HepG2 (cell line): ENCODE data around the gene MAGEA9B. TPM values are rescaled to one million over a fixed set of nuclear protein-coding genes. Genes with fewer than 3 reads are reported as not detected.

Experiments
- GATAD2A ChIP-seq: IDR thresholded peaks from 2 replicates; pipeline ENCODE4 v1.6.1; 2016
- HIC2 ChIP-seq: sonication (generic); formaldehyde crosslinking; IDR thresholded peaks from 2 replicates; pipeline ENCODE4 v1.9.0; 2022; ENCODE audit warnings: low read depth, missing genetic modification reagents
- HOMEZ ChIP-seq: IDR thresholded peaks from 2 replicates; pipeline ENCODE4 v1.6.1; 2016; ENCODE audit warnings: low read depth
- HOXA3 ChIP-seq: sonication (generic); formaldehyde crosslinking; IDR thresholded peaks from 2 replicates; pipeline ENCODE4 v1.5.0; 2020; ENCODE audit warnings: missing genetic modification reagents
- MIER3 ChIP-seq: IDR thresholded peaks from 2 replicates; pipeline ENCODE4 v1.6.1; 2016; ENCODE audit warnings: missing compliant biosample characterization, borderline replicate concordance
- MXI1 ChIP-seq: IDR thresholded peaks from 3 replicates; pipeline ENCODE4 v1.6.1; 2012; ENCODE audit warnings: low read depth, low read length, inconsistent platforms, borderline replicate concordance
- NFIB ChIP-seq: sonication (generic); formaldehyde crosslinking; IDR thresholded peaks from 2 replicates; pipeline ENCODE4 v1.9.0; 2021; ENCODE audit warnings: missing genetic modification reagents, mild to moderate bottlenecking, borderline replicate concordance
- POLR2G ChIP-seq: fragments of 200-400 bp; formaldehyde crosslinking; IDR thresholded peaks from 2 replicates; pipeline ENCODE4 v1.6.1; 2018; ENCODE audit warnings: mild to moderate bottlenecking, low read depth, low read length, moderate library complexity
- ZBTB40 ChIP-seq, 2 experiments: fragments of 450-650 bp in 1 of 2; sonication (generic) in 1 of 2; formaldehyde crosslinking in 1 of 2; IDR thresholded peaks; 2 replicates each; pipeline versions ENCODE4 v1.6.1 to v1.8.0; 2016 to 2022; ENCODE audit warnings: antibody characterized with exemption in 1 of 2, mild to moderate bottlenecking in 1 of 2, missing genetic modification reagents in 1 of 2
- ZC3H13 ChIP-seq: sonication (generic); formaldehyde crosslinking; IDR thresholded peaks from 2 replicates; pipeline ENCODE4 v1.8.1; 2023; ENCODE audit warnings: mild to moderate bottlenecking, missing genetic modification reagents, moderate library complexity
- ZSCAN5A ChIP-seq: sonication (generic); formaldehyde crosslinking; IDR thresholded peaks from 2 replicates; pipeline ENCODE4 v1.8.0; 2022; ENCODE audit warnings: mild to moderate bottlenecking, missing genetic modification reagents, borderline replicate concordance
- polyA plus RNA-seq, 8 experiments: library from polyadenylated mRNA; depleted of rRNA in 3 of 8; stranded (reverse) in 7 of 8; unstranded in 1 of 8; fragments of >200 nt; fragmentation: Illumina TruSeq in 4 of 8; extraction: Trizol in 4 of 8; gene quantifications; 2 replicates each; pipeline versions ENCODE4 v1.2.1 to v1.2.3, GENCODE V29; 2011 to 2016; ENCODE audit warnings: low read depth in 4 of 8, missing spikeins in 1 of 8, mixed read lengths in 1 of 8; ENCODE audit not compliant: insufficient read depth in 1 of 8
- total RNA-seq, 5 experiments: library from RNA; depleted of rRNA; stranded (reverse); fragments of >200 nt; fragmentation: Illumina TruSeq; extraction: Trizol; gene quantifications; 2 replicates each; pipeline ENCODE4 v1.2.3, GENCODE V29; 2016; ENCODE audit warnings: low read depth in 1 of 5

MAGEA9B gene
- total and polyA plus RNA-seq, 2 of the 13 experiments (the other 11 are each of a cell fraction or from before 2014, with no cell fraction given) = 0.07 to 0.11 TPM

- TF ChIP-seq HOMEZ (CRISPR knock-in tag) (no peak), NFIB (CRISPR knock-in tag) (no peak), MIER3 (CRISPR knock-in tag) (0 out of 2 replicates have a peak, but pooled peaks have one; percentile 25), MXI1 (peak; percentile 72; the same call in 1 of the 3 replicates), HOXA3 (CRISPR knock-in tag) (peak; percentile 90), ZBTB40 (IDR thresholded peaks at IDR 0.05) (no peak), ZBTB40 (CRISPR knock-in tag; IDR thresholded peaks at IDR 0.05) (no peak), ZSCAN5A (no peak), GATAD2A (CRISPR knock-in tag) (peak; percentile 64; the same call in 1 of the 2 replicates), HIC2 (CRISPR knock-in tag) (no peak), ZC3H13 (CRISPR knock-in tag) (0 out of 2 replicates have a peak, but pooled peaks have one; percentile 62), POLR2G (0 out of 2 replicates have a peak, but pooled peaks have one; percentile 34)
Measured at GRCh38 chrX:149540621-149541520, 46.4 kb downstream of the MAGEA9B start, which contains the start of gene EOLA1 (continued).
